Activated B cell treated with CpG ODN at 0.5 μM for 24 hours (primary cell): ENCODE measurements around the gene TCFL5. TPM values are rescaled to one million over a fixed set of nuclear protein-coding genes. Genes with fewer than 3 reads are reported as not detected.
A peak's percentile ranks its signal among the peaks of the same experiment; 100 is the strongest.

Source experiments
- ATAC-seq: fragments of 200-7000 bp; cut with Tn5 transposase; one replicate; pipeline ENCODE4 v1.10.0; 2021; ENCODE audit warnings: low read depth, mild to moderate bottlenecking, moderate library complexity
- CTCF ChIA-PET: fragments of 350-600 bp; sonication (Branson Sonifier 250); formaldehyde crosslinking; loops from one replicate; lab custom pipeline; 2021; ENCODE audit warnings: antibody characterized with exemption; lab: Charles Lee
- POLR2A ChIA-PET: fragments of 350-600 bp; sonication (Branson Sonifier 250); formaldehyde crosslinking; loops from one replicate; lab custom pipeline; 2021; ENCODE audit warnings: antibody characterized with exemption; lab: Charles Lee
- DNase-seq: peaks from one replicate; pipeline ENCODE4 v3.0.0; 2022
- H3K27ac Mint-ChIP-seq: one replicate; pipeline ENCODE4 v1.8.0; 2020; ENCODE audit warnings: mixed read lengths
- H3K27me3 Mint-ChIP-seq: one replicate; pipeline ENCODE4 v1.8.0; 2021; ENCODE audit warnings: mixed read lengths
- H3K36me3 Mint-ChIP-seq: one replicate; pipeline ENCODE4 v1.8.0; 2021; ENCODE audit warnings: low read depth, mixed read lengths
- H3K4me1 Mint-ChIP-seq: one replicate; pipeline ENCODE4 v1.8.0; 2021; ENCODE audit warnings: mixed read lengths
- H3K4me3 Mint-ChIP-seq: one replicate; pipeline ENCODE4 v1.8.0; 2020; ENCODE audit warnings: mild to moderate bottlenecking, mixed read lengths
- H3K9me3 Mint-ChIP-seq: one replicate; pipeline ENCODE4 v1.8.0; 2020; ENCODE audit warnings: mixed read lengths
- CTCF ChIP-seq: fragments of 200-600 bp; IDR thresholded peaks from one replicate; pipeline ENCODE4 v1.8.0; 2022; ENCODE audit warnings: antibody characterized with exemption, mild to moderate bottlenecking
- intact Hi-C: fragments of 100-400 bp; cut with micrococcal nuclease; formaldehyde crosslinking; loops from one replicate; pipeline ENCODE4 v1.15.1; 2024
- total RNA-seq: library from RNA; stranded (reverse); gene quantifications from 2 replicates; pipeline ENCODE4 v1.2.3, GENCODE V29; 2022

The TCFL5 gene
- total RNA-seq, 1 donor from 2014 or later: 54.5 TPM

GRCh38 chr20:62860391-62860923 is 1.2 kb downstream of the TCFL5 start:
- DNase-seq: no peak
- no peak for TF ChIP-seq CTCF
- Mint-ChIP-seq H3K4me1 (peaks cover 41% of the 10 kb centered on the region), H3K27me3 (no peaks in the 10 kb centered on the region), H3K36me3 (peaks cover 31% of the 10 kb centered on the region), H3K27ac (peak overlapping the region; percentile 70), H3K4me3 (peak overlapping the region; percentile 81), H3K9me3 (no peaks in the 10 kb centered on the region)
- no peak for ATAC-seq
- intact Hi-C loops: loop anchor here (2.0 to 5.0 kb wide), 3 partner anchors 28 to 67 kb away; partner anchors contain the start of genes DIDO1 and MRGBP
- POLR2A ChIA-PET: interaction anchor here (1.1 to 2.9 kb wide), 5 partner anchors 26 to 237 kb away, joined by 3 to 11 read pairs (median 3); no protein-coding TSS in a partner anchor
- CTCF ChIA-PET: no interaction called here

- ATAC-seq (no peak), DNase-seq (no peak)
- Mint-ChIP-seq H3K36me3 (peaks cover 35% of the 10 kb centered on the region), H3K4me1 (peaks cover 41% of the 10 kb centered on the region), H3K9me3 (no peaks in the 10 kb centered on the region), H3K27me3 (no peaks in the 10 kb centered on the region), H3K4me3 (peak overlapping the region; percentile 81), H3K27ac (peak overlapping the region; percentile 70)
- intact Hi-C loops: loop anchor here (2.0 to 5.0 kb wide), 3 partner anchors 27 to 68 kb away; partner anchors contain the start of genes DIDO1 and MRGBP
- POLR2A ChIA-PET: interaction anchor here (1.1 to 2.9 kb wide), 6 partner anchors 21 to 236 kb away, joined by 3 to 11 read pairs (median 4); no protein-coding TSS in a partner anchor
- CTCF ChIA-PET: no interaction called here
- no peak for TF ChIP-seq CTCF
These were observed 1.9 kb downstream of the TCFL5 start for GRCh38 chr20:62859721-62860120.

- peaks cover 49% of the 10 kb centered on the region for H3K36me3 Mint-ChIP-seq
- no peak for DNase-seq
- no peaks in the 10 kb centered on the region for H3K27me3 Mint-ChIP-seq
- POLR2A ChIA-PET: interaction anchor here (0.6 to 1.7 kb wide), 8 partner anchors 9 to 684 kb away, joined by 3 to 8 read pairs (median 4); partner anchors contain the start of gene OGFR
- no peak for TF ChIP-seq CTCF
- intact Hi-C loops: no loop called here
- ATAC-seq: no peak
- H3K4me1 Mint-ChIP-seq: peaks cover 41% of the 10 kb centered on the region
- CTCF ChIA-PET: no interaction called here
- H3K27ac Mint-ChIP-seq: peak overlapping the region; percentile 80
- H3K9me3 Mint-ChIP-seq: no peaks in the 10 kb centered on the region
- H3K4me3 Mint-ChIP-seq: peak overlapping the region; percentile 61
These were observed 3.4 kb downstream of the TCFL5 start for GRCh38 chr20:62858058-62858830.

- no peaks in the 10 kb centered on the region for H3K9me3 Mint-ChIP-seq
- ChIA-PET CTCF (no interaction called here), POLR2A (interaction anchor here (0.6 to 1.1 kb wide), 2 partner anchors 11 to 854 kb away, joined by 3 read pairs; no protein-coding TSS in a partner anchor)
- no peak for ATAC-seq
- H3K4me1 Mint-ChIP-seq: peaks cover 36% of the 10 kb centered on the region
- peak overlapping the region; percentile 37 for H3K27ac Mint-ChIP-seq
- no peak for TF ChIP-seq CTCF
- peaks cover 58% of the 10 kb centered on the region for H3K36me3 Mint-ChIP-seq
- no peaks in the 10 kb centered on the region for H3K27me3 Mint-ChIP-seq
- H3K4me3 Mint-ChIP-seq: no peak overlapping the region
- intact Hi-C loops: no loop called here
- no peak for DNase-seq
These were observed 4.5 kb downstream of the TCFL5 start for GRCh38 chr20:62856931-62857619.
